Ascending aorta (tissue), 2 donors: ENCODE measurements around the gene SPEF2. TPM values are rescaled to one million over a fixed set of nuclear protein-coding genes. Genes with fewer than 3 reads are reported as not detected.

Source experiments
- DNase-seq, 2 donors: peaks; one replicate each; pipeline ENCODE4 v3.0.0-alpha.2; 2019; ENCODE audit warnings: low spot score in 2 of 2
- H3K27ac ChIP-seq, 2 donors: fragments of 200-600 bp; sonication (generic); one replicate each; pipeline ENCODE4 v1.5.1; 2016 to 2017; ENCODE audit warnings: mild to moderate bottlenecking in 1 of 2
- H3K27me3 ChIP-seq: fragments of 200-600 bp; sonication (generic); one replicate; pipeline ENCODE4 v1.5.1; 2017
- H3K36me3 ChIP-seq, 2 donors: fragments of 200-600 bp; sonication (generic); one replicate each; pipeline ENCODE4 v1.5.1; 2016
- H3K4me1 ChIP-seq, 2 donors: fragments of 200-600 bp; sonication (generic); one replicate each; pipeline ENCODE4 v1.5.1; 2016 to 2017; ENCODE audit warnings: mild to moderate bottlenecking in 1 of 2
- H3K4me3 ChIP-seq, 2 donors: fragments of 200-600 bp; sonication (generic); one replicate each; pipeline ENCODE4 v1.5.1; 2016 to 2017; ENCODE audit warnings: mild to moderate bottlenecking in 1 of 2
- H3K9me3 ChIP-seq, 2 donors: fragments of 200-600 bp; sonication (generic); one replicate each; pipeline ENCODE4 v1.5.1; 2016
- intact Hi-C: fragments of 100-400 bp; cut with DNase I; formaldehyde crosslinking; loops from one replicate; pipeline ENCODE4 v1.15.1; 2023
- total RNA-seq: library from RNA; depleted of rRNA; stranded (reverse); fragments of >200 nt; gene quantifications from one replicate; pipeline ENCODE4 v1.1.0, GENCODE V29; 2016
- TF ChIP-seq, protein P1 (sequence below), 3 experiments: fragments of 200-600 bp in 2 of 3; fragments of 450-650 bp in 1 of 3; sonication (generic) in 2 of 3; IDR thresholded peaks; one replicate each; pipeline ENCODE4 v1.5.1; 2016 to 2019; ENCODE audit warnings: antibody characterized with exemption in 3 of 3, mild to moderate bottlenecking in 1 of 3, moderate library complexity in 1 of 3

Gene SPEF2
- total RNA-seq, 1 donor from 2014 or later = 0.32 TPM

DNA sequence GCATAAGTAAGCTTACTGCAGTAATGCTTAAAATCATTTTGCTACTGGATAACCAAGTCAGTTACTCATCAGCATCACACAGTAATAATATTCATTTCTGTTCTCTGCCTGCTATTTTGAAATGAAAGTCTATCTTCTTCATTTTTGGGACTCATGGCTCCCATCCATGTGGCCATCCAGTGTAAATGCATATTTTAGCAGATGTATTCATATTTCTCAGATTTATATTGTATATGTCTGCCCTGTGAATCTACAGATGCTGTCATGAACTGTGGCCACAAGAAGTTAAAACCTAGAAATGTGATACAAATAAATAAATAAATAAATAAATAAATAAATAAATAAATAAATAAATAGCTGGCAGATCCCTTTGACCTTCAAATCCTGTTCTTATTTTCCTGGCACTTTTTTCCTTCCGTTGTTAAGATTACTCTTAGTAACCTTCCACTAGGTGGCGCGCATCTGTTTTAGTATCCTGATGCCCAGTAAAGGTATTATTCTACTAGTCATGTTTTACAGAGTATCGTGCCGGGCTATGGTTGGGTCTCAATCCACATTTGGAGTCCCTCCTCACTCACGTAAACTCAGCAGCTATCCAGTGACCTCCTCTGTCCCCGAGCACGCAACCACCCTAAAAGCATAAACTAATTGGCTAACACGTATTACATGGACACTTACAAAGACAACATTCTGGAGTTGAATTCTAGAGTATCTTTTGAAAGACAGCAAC is 159.9 kb downstream of the SPEF2 start:
- Histone ChIP-seq H3K4me3 (no peak overlapping the region), H3K27ac (no peak overlapping the region), H3K27me3 (no peaks in the 10 kb centered on the region), H3K9me3 (no peaks in the 10 kb centered on the region), H3K4me1 (no peaks in the 10 kb centered on the region), H3K36me3 (no peaks in the 10 kb centered on the region)
- TF ChIP-seq, protein P1, sequence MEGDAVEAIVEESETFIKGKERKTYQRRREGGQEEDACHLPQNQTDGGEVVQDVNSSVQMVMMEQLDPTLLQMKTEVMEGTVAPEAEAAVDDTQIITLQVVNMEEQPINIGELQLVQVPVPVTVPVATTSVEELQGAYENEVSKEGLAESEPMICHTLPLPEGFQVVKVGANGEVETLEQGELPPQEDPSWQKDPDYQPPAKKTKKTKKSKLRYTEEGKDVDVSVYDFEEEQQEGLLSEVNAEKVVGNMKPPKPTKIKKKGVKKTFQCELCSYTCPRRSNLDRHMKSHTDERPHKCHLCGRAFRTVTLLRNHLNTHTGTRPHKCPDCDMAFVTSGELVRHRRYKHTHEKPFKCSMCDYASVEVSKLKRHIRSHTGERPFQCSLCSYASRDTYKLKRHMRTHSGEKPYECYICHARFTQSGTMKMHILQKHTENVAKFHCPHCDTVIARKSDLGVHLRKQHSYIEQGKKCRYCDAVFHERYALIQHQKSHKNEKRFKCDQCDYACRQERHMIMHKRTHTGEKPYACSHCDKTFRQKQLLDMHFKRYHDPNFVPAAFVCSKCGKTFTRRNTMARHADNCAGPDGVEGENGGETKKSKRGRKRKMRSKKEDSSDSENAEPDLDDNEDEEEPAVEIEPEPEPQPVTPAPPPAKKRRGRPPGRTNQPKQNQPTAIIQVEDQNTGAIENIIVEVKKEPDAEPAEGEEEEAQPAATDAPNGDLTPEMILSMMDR (IDR thresholded peaks at IDR 0.05) = peak in 2 of 3 experiments; percentile 20 to 26
- peak in 1 of 2 donors; percentile 65 for DNase-seq
- intact Hi-C loops = no loop called here

DNA sequence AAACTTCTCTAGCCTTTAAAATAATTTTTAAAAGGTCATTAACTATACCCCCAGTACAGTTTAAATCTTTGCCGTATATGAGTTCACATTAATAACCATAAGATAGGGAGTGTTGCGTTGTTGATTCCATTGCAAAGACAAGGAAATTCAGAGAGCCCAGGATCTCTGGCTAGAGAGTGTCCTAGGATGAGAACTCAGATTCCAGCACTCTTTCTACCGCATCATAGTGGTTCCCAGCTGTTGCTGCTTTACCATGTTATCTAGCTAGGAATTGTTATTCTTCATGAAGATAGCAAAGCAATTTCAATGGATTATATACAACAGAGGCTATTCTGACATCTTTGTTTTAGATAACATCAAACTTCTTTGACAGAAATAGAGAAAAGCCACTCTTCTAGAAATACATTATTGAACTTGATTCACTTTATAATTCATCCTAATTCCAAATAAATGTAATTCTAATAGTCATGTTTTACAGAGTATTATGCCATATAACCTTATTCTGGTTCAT is 160.7 kb downstream of the SPEF2 start:
- no peak overlapping the region for H3K27ac ChIP-seq
- H3K9me3 ChIP-seq = no peaks in the 10 kb centered on the region
- intact Hi-C loops = no loop called here
- H3K4me3 ChIP-seq = no peak overlapping the region
- TF ChIP-seq, protein P1 (IDR thresholded peaks at IDR 0.05) = no peak
- H3K36me3 ChIP-seq = no peaks in the 10 kb centered on the region
- DNase-seq = no peak
- H3K4me1 ChIP-seq = no peaks in the 10 kb centered on the region
- no peaks in the 10 kb centered on the region for H3K27me3 ChIP-seq

DNA sequence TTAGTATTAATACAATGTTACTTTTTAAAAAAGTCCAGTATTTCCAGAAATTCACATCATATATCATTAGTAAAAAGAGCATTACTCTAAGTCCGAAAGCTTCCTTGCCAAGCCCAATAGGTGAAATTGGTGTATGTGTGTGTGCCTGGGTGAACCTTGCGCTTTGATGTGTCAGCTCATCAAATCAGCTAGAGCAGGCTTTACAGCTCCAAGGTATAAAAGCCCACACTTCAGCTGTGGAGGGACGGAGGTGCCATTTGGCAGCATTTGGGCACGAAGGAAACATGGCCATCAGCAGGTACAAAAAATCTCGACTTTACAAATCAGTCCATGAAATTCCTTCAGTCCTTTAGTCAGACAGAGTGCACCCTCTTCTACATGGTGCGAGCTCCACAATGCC is 162.6 kb downstream of the SPEF2 start:
- H3K36me3 ChIP-seq = no peaks in the 10 kb centered on the region
- H3K27me3 ChIP-seq = no peaks in the 10 kb centered on the region
- H3K4me1 ChIP-seq = no peaks in the 10 kb centered on the region
- no peak overlapping the region for H3K4me3 ChIP-seq
- no peaks in the 10 kb centered on the region for H3K9me3 ChIP-seq
- TF ChIP-seq, protein P1 (IDR thresholded peaks at IDR 0.05) = no peak
- H3K27ac ChIP-seq = no peak overlapping the region
- DNase-seq = no peak
- intact Hi-C loops = no loop called here

DNA sequence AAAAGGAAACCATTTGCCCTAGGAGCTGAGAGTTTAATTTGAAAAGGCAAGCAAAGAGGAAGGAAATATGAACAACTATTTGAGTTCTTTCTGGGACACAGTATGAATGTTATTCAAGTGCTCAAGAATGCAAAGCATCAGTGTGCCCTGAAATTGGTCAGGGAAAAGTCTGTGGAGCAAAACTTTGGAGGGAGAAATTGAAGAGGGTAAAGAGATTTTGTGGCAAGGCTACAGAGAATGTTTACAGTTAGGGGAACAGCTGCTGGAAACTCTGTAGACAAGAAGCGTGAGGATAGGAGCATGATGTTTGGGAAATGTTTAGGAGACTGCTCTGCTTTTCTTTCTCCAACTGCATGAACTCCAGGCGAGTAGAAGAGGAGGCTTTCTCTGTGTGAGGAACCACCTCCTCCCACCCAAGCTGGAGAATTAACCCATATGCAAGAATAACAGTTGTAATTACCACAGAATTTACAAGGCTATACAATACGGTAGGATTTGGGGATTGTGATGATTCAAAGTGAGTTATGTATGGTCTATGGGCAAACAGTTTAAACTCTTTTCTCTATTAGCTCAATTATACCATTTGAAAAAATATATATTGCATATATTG is 163.6 kb downstream of the SPEF2 start:
- TF ChIP-seq, protein P1 (IDR thresholded peaks at IDR 0.05) = no peak
- no peaks in the 10 kb centered on the region for H3K27me3 ChIP-seq
- no peak overlapping the region for H3K4me3 ChIP-seq
- no peak overlapping the region for H3K27ac ChIP-seq
- no peak for DNase-seq
- no peaks in the 10 kb centered on the region for H3K4me1 ChIP-seq
- no peaks in the 10 kb centered on the region for H3K9me3 ChIP-seq
- intact Hi-C loops = no loop called here
- no peaks in the 10 kb centered on the region for H3K36me3 ChIP-seq

DNA sequence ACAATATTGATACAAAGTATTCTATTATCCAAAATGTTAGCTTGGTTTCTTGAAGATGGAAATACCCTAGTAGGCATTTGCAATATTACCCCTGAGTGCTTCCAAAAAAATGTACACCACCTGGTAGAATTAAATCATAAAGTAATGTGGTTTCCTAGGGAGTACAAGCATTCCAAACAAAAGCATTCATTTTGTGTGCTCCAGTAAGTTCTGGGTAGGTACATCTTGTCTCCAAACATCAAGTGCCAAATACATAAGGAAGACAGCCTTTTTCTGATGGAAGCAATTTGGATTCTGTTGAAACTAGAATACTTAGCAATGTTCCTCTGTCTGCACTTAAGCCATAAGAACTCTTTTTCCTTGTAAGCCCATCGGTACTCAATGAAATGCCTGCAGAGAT is 165.9 kb downstream of the SPEF2 start:
- TF ChIP-seq, protein P1 (IDR thresholded peaks at IDR 0.05) = no peak
- intact Hi-C loops = no loop called here
- no peaks in the 10 kb centered on the region for H3K9me3 ChIP-seq

More for the DNA sequence above, 165.9 kb downstream of the SPEF2 start:
- no peaks in the 10 kb centered on the region for H3K4me1 ChIP-seq
- DNase-seq = no peak
- H3K36me3 ChIP-seq = no peaks in the 10 kb centered on the region
- no peak overlapping the region for H3K27ac ChIP-seq
- no peaks in the 10 kb centered on the region for H3K27me3 ChIP-seq
- no peak overlapping the region for H3K4me3 ChIP-seq
